ENCODE data around the gene DHCR7.

DHCR7 gene

DNA sequence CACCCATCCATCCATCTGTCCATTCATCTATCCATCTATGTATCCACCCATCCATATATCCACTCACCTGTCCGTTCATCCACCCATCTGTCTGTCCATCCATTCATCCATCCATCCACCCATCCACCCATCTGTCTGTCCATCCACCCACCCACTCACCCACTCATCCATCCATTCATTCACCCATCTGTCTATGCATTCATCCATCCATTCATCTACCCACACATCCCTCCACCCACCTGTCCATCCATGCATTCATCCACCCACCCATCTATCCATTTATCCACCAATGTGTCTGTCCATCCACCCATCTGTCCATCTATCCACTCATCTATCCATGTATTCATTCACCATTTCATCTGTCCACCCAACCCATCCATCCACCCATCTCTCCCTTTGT is 38.1 kb upstream of the DHCR7 start:
- Histone ChIP-seq H3K36me3 (ENCODE audit: control insufficient read depth, insufficient read depth, low read length) (peaks cover 68% of the 10 kb centered on the region), H3K27ac (ENCODE audit: low read depth, low read length) (no peak overlapping the region), H3K27me3 (ENCODE audit: control insufficient read depth, insufficient read depth, low read length) (no peaks in the 10 kb centered on the region), H3K4me3 (ENCODE audit: low read depth, low read length) (no peak overlapping the region), H3K4me1 (ENCODE audit: control insufficient read depth, insufficient read depth, low read length) (peaks cover 16% of the 10 kb centered on the region; the same call in 1 of the 2 replicates), H3K9ac (ENCODE audit: low read length) (no peak overlapping the region), H3K9me3 (ENCODE audit: control insufficient read depth, insufficient read depth, low read depth, low read length) (no peaks in the 10 kb centered on the region)

DNA sequence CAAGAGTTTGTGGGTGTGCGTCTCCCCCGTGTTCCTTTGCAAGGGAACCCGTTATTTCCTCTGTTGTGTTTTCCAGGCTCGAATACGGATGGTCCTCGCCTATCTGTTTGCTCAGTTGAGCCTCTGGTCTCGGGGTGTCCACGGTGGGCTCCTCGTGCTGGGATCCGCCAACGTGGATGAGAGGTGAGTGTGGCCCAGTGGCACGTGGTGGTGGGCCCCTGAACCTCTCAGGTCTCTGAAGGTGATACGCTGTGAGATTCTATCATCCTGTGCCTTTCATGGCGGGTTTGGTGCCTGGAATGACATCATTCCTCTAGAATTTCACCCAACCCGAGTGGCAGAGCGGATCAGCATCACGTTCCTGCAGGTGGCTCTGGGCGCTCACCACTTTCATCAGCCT is 37.3 kb upstream of the DHCR7 start:
- no peak overlapping the region for H3K9ac ChIP-seq (ENCODE audit: low read length)
- no peak overlapping the region for H3K27ac ChIP-seq (ENCODE audit: low read depth, low read length)
- no peaks in the 10 kb centered on the region for H3K9me3 ChIP-seq (ENCODE audit: control insufficient read depth, insufficient read depth, low read depth, low read length)
- peaks cover 16% of the 10 kb centered on the region; the same call in 1 of the 2 replicates for H3K4me1 ChIP-seq (ENCODE audit: control insufficient read depth, insufficient read depth, low read length)
- no peak overlapping the region for H3K4me3 ChIP-seq (ENCODE audit: low read depth, low read length)
- H3K36me3 ChIP-seq (ENCODE audit: control insufficient read depth, insufficient read depth, low read length), result peaks cover 67% of the 10 kb centered on the region
- no peaks in the 10 kb centered on the region for H3K27me3 ChIP-seq (ENCODE audit: control insufficient read depth, insufficient read depth, low read length)

DNA sequence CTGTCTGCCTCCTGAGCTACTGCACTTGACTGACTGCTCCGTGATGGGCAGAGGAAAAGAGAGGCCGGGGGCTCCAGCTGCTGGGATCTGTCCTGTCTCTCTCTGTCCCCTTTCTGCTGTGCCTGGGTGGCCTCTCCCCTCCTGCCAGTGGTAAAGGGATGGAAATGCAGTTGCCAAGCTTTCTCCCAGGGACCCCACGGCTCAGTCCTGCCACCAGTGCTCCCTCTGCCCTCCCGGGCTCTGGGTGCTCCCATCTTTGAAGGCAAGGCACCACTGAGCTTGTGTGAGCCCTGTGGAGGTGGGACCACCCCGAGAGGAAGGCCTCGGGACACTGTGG is 36.8 kb upstream of the DHCR7 start:
- Histone ChIP-seq H3K4me3 (ENCODE audit: low read depth, low read length) (no peak overlapping the region), H3K4me1 (ENCODE audit: control insufficient read depth, insufficient read depth, low read length) (peaks cover 16% of the 10 kb centered on the region; the same call in 1 of the 2 replicates), H3K9me3 (ENCODE audit: control insufficient read depth, insufficient read depth, low read depth, low read length) (no peaks in the 10 kb centered on the region), H3K36me3 (ENCODE audit: control insufficient read depth, insufficient read depth, low read length) (peaks cover 65% of the 10 kb centered on the region), H3K27me3 (ENCODE audit: control insufficient read depth, insufficient read depth, low read length) (no peaks in the 10 kb centered on the region), H3K9ac (ENCODE audit: low read length) (no peak overlapping the region), H3K27ac (ENCODE audit: low read depth, low read length) (no peak overlapping the region)

DNA sequence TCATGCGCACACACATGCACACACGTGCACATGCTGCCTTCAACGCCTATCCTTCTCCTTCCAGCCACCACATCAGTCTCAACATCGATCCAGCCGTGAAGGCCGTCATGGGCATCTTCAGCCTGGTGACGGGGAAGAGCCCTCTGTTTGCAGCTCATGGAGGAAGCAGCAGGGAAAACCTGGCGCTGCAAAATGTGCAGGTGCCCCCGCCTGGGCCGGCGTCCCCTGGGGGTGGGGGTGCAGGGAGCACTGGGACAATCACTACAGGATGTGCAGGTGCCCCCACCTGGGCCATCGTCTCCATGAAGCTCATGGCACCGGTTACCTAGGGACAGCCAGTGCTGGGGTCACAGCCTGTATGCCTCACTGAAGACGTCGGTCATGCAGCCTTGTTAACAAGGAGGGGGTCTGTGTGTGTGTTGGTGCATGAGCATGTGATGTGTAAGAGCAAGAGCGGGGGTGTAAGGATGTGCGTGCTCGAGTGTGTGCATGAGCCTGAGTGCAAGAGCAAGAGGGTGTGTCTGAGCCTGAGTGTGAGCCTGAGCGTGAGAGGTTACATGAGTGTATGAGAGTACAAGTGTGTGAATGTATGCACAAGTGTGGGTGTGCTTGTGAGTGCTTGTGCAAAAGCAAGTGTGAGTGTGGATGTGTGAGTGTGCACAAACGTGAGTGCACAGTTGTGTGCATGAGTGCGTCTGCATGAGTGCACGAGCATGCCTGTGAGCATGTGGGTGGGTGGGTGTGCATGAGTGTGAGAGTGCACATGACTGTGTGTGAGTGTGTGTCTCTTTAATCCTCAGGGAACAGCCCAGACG is 36.3 kb upstream of the DHCR7 start:
- no peak overlapping the region for H3K9ac ChIP-seq (ENCODE audit: low read length)
- H3K4me3 ChIP-seq (ENCODE audit: low read depth, low read length), result no peak overlapping the region
- peaks cover 16% of the 10 kb centered on the region; the same call in 1 of the 2 replicates for H3K4me1 ChIP-seq (ENCODE audit: control insufficient read depth, insufficient read depth, low read length)
- H3K36me3 ChIP-seq (ENCODE audit: control insufficient read depth, insufficient read depth, low read length), result peaks cover 66% of the 10 kb centered on the region
- no peaks in the 10 kb centered on the region for H3K9me3 ChIP-seq (ENCODE audit: control insufficient read depth, insufficient read depth, low read depth, low read length)
- no peaks in the 10 kb centered on the region for H3K27me3 ChIP-seq (ENCODE audit: control insufficient read depth, insufficient read depth, low read length)
- H3K27ac ChIP-seq (ENCODE audit: low read depth, low read length), result no peak overlapping the region

DNA sequence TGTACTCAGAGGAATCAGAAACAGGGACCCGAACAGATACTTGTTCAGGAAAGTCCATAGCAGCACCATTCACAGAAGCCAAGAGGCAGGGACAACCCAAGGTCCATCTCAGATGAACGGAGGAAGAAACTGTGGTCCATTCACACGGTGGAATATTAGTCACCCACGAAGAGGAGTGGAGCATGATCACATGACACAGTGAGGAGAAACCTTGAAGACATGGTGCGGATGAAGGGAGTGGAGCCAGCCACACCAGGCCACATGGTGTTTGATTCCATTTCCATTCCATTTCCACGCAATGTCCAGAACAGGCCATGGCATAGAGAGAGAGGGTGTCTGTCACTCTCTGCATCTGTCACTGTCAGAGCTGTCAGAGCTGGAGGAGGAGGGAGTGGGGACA is 35.5 kb upstream of the DHCR7 start:
- Histone ChIP-seq H3K36me3 (ENCODE audit: control insufficient read depth, insufficient read depth, low read length) (peaks cover 72% of the 10 kb centered on the region), H3K4me1 (ENCODE audit: control insufficient read depth, insufficient read depth, low read length) (peaks cover 10% of the 10 kb centered on the region; the same call in 1 of the 2 replicates), H3K27me3 (ENCODE audit: control insufficient read depth, insufficient read depth, low read length) (no peaks in the 10 kb centered on the region), H3K4me3 (ENCODE audit: low read depth, low read length) (no peak overlapping the region), H3K9ac (ENCODE audit: low read length) (no peak overlapping the region), H3K27ac (ENCODE audit: low read depth, low read length) (no peak overlapping the region), H3K9me3 (ENCODE audit: control insufficient read depth, insufficient read depth, low read depth, low read length) (no peaks in the 10 kb centered on the region)

DNA sequence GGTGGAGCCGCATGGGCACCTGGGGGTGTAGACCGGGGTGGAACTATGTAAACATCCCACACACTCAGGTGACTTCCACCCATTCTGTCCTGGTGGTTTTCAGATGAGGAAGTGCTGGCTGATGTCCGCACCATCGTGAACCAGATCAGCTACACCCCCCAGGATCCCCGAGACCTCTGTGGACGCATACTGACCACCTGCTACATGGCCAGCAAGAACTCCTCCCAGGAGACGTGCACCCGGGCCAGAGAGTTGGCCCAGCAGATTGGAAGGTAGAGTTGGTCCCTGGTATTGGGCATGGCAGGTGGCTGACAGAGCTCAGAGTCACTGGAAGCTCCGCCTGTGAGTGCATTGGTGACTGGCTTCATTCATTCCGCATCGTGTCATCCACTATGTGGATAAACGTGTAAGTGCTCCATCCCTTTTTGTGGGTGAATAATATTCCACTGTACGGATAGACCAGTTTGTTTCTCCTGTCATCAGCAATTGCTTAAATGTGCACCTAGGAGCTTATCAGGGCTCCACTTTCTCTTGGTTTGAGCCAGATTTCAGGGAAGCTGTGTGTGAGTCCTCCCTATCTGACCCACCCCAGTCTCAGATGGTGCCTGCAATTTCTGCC is 34.7 kb upstream of the DHCR7 start:
- H3K36me3 ChIP-seq (ENCODE audit: control insufficient read depth, insufficient read depth, low read length), result peaks cover 80% of the 10 kb centered on the region

DNA sequence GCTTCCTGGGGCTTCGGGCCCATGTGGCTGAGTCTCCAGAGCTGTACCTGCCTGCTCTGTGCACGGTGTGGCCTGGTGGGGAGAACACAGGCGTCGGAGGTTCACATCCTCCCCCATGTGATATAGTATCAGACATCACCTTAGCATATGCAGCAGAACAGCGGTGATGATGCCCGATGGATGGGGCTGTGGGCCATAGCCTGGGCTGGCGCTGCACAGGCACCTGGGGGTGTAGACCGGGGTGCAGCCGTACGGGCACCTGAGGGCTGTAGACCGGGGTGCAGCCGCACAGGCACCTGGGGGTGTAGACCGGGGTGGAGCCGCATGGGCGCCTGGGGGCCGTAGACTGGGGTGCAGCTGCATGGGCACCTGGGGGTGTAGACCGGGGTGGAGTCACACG is 34.0 kb upstream of the DHCR7 start:
- Histone ChIP-seq H3K36me3 (ENCODE audit: control insufficient read depth, insufficient read depth, low read length) (peaks cover 85% of the 10 kb centered on the region), H3K27ac (ENCODE audit: low read depth, low read length) (no peak overlapping the region)

More for the DNA sequence above, 34.7 kb upstream of the DHCR7 start:
- Histone ChIP-seq H3K27me3 (ENCODE audit: control insufficient read depth, insufficient read depth, low read length) (no peaks in the 10 kb centered on the region), H3K27ac (ENCODE audit: low read depth, low read length) (no peak overlapping the region), H3K4me1 (ENCODE audit: control insufficient read depth, insufficient read depth, low read length) (peaks cover 4% of the 10 kb centered on the region; the same call in 1 of the 2 replicates), H3K4me3 (ENCODE audit: low read depth, low read length) (no peak overlapping the region), H3K9me3 (ENCODE audit: control insufficient read depth, insufficient read depth, low read depth, low read length) (no peaks in the 10 kb centered on the region), H3K9ac (ENCODE audit: low read length) (no peak overlapping the region)

DNA sequence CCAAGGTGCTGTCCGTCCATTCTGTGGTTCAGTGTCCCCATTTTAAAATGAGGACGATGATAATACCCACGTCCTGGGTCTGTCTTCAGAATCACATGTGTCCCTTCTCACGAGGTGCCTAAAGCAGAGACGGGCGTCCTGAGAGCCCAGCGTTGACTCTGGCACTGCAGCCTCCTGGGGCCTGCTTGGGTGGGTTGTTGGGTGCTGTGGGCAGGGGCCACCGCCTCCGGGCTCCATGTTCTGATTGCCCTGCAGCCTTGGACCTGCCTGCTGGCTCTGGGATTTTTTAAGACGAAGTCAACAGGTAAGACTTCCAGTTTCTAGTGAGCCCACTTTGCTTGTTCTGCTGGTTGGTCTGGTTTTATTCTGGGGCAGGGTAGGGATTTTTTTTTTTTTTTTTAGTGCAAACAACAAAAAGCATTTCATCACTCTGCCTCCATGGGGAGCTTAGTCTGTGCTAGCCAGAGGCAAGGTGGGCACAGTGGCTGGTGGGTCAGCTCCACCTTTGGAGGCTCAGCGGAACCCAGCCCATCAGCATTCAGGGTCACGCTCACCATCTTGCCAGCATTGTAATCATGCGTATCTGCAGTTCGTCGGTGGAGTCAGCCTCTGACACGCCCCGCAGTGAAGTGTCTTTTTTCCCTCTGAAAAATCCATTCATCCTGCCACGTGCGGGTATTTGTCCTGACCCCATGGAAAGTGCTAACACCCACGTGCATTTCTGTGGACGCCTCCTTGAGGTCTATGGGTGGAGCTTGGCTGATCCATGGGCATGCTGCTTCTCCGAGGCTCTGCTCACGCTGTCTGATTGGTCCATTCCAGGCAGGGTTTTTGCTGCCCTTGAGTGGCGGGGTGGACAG is 33.1 kb upstream of the DHCR7 start:
- Histone ChIP-seq H3K36me3 (ENCODE audit: control insufficient read depth, insufficient read depth, low read length) (peaks cover 89% of the 10 kb centered on the region), H3K9me3 (ENCODE audit: control insufficient read depth, insufficient read depth, low read depth, low read length) (no peaks in the 10 kb centered on the region), H3K4me1 (ENCODE audit: control insufficient read depth, insufficient read depth, low read length) (peaks cover 10% of the 10 kb centered on the region; the same call in 1 of the 2 replicates), H3K9ac (ENCODE audit: low read length) (no peak overlapping the region), H3K27ac (ENCODE audit: low read depth, low read length) (no peak overlapping the region), H3K27me3 (ENCODE audit: control insufficient read depth, insufficient read depth, low read length) (no peaks in the 10 kb centered on the region), H3K4me3 (ENCODE audit: low read depth, low read length) (no peak overlapping the region)

More for the DNA sequence above, 34.0 kb upstream of the DHCR7 start:
- Histone ChIP-seq H3K4me3 (ENCODE audit: low read depth, low read length) (no peak overlapping the region), H3K9ac (ENCODE audit: low read length) (no peak overlapping the region), H3K4me1 (ENCODE audit: control insufficient read depth, insufficient read depth, low read length) (peaks cover 8% of the 10 kb centered on the region; the same call in 1 of the 2 replicates), H3K27me3 (ENCODE audit: control insufficient read depth, insufficient read depth, low read length) (no peaks in the 10 kb centered on the region), H3K9me3 (ENCODE audit: control insufficient read depth, insufficient read depth, low read depth, low read length) (no peaks in the 10 kb centered on the region)

DNA sequence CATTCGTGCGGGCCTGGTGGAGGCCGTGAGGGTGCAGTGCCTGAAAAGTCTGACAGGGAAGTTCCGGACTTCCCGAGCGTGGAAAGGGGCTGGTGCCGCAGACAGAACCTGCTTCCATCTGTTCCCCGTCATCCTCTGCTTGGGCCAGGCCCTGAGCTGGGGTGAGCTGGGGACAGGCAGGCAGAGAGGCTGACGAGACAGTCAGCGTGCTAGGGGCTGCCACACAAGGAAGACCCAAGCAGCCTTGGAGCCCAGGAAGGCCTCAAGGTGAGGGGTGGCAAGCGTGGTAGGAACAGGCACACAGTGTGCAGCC is 30.3 kb upstream of the DHCR7 start:
- peaks cover 10% of the 10 kb centered on the region; the same call in 1 of the 2 replicates for H3K4me1 ChIP-seq (ENCODE audit: control insufficient read depth, insufficient read depth, low read length)
- H3K27ac ChIP-seq (ENCODE audit: low read depth, low read length), result no peak overlapping the region
- H3K27me3 ChIP-seq (ENCODE audit: control insufficient read depth, insufficient read depth, low read length), result no peaks in the 10 kb centered on the region
- H3K4me3 ChIP-seq (ENCODE audit: low read depth, low read length), result no peak overlapping the region
- peaks cover 84% of the 10 kb centered on the region for H3K36me3 ChIP-seq (ENCODE audit: control insufficient read depth, insufficient read depth, low read length)
- no peak overlapping the region for H3K9ac ChIP-seq (ENCODE audit: low read length)
- H3K9me3 ChIP-seq (ENCODE audit: control insufficient read depth, insufficient read depth, low read depth, low read length), result no peaks in the 10 kb centered on the region

DNA sequence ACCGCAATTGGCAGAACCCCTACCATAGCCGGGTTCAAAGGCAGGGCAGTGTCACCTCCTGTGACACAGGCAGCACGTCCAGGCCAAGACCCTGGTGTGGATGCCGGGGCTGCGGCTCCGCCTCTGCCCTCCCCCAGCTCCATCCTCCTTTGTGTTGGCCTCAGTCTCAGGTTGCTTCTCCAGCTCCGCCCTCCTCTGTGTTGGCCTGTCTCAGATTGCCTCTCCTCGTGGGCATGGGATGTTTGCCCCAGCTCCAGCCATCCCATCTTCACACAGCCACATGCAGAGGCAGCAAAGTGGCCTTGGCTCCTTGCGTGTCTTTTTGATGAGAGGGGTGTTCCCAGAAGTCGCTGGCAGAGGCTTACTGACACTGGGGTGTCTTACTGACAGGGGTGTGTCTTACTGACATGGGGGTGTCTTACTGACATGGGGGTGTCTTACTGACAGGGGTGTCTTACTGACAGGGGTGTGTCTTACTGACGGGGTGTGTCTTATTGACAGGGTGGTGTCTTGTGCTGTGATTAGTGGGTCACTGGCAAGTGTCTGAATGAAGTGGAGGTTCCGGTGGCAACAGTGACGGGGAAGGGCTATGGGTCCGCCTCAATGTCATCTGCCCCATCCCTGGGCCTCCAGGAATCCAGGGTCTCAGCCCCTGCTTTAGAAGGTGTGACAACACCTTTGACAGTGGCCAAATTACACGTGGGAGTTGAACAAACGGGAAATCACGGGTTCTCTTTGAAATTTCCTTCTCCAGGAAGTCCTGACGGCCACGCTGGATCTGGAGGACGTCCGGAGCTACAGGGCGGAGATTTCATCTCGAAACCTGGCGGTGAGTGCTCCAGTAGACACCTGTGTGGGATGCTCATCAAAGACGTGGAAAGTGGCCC is 29.7 kb upstream of the DHCR7 start:
- Histone ChIP-seq H3K4me3 (ENCODE audit: low read depth, low read length) (no peak overlapping the region), H3K36me3 (ENCODE audit: control insufficient read depth, insufficient read depth, low read length) (peaks cover 84% of the 10 kb centered on the region), H3K9ac (ENCODE audit: low read length) (no peak overlapping the region), H3K27ac (ENCODE audit: low read depth, low read length) (no peak overlapping the region), H3K9me3 (ENCODE audit: control insufficient read depth, insufficient read depth, low read depth, low read length) (no peaks in the 10 kb centered on the region), H3K27me3 (ENCODE audit: control insufficient read depth, insufficient read depth, low read length) (no peaks in the 10 kb centered on the region), H3K4me1 (ENCODE audit: control insufficient read depth, insufficient read depth, low read length) (peaks cover 10% of the 10 kb centered on the region; the same call in 1 of the 2 replicates)

All from HUES6 (cell line).